ES-I3 (cell line): ENCODE measurements around the gene KCTD1.

Experiments used
- H3K36me3 ChIP-seq: 2 replicates; pipeline ENCODE4 v1.6.1; 2013; ENCODE audit warnings: mild to moderate bottlenecking, low read length, control low read depth, moderate library complexity; ENCODE audit not compliant: insufficient read depth
- H3K4me1 ChIP-seq: 2 replicates; pipeline ENCODE4 v1.6.1; 2013; ENCODE audit warnings: mild to moderate bottlenecking, control low read depth, low read length; ENCODE audit not compliant: insufficient read depth
- H3K9ac ChIP-seq: 2 replicates; pipeline ENCODE4 v1.6.1; 2013; ENCODE audit warnings: low read depth, mild to moderate bottlenecking, low read length, moderate library complexity
- H3K9me3 ChIP-seq: 2 replicates; pipeline ENCODE4 v1.6.1; 2013; ENCODE audit warnings: mild to moderate bottlenecking, low read length, moderate library complexity; ENCODE audit not compliant: control insufficient read depth, insufficient read depth

The KCTD1 gene

GRCh38 chr18:26471826-26472225, 76.5 kb downstream of the KCTD1 start:
- peaks cover 26% of the 10 kb centered on the region for H3K4me1 ChIP-seq
- H3K9me3 ChIP-seq, result no peaks in the 10 kb centered on the region
- no peak overlapping the region for H3K9ac ChIP-seq
- H3K36me3 ChIP-seq, result no peaks in the 10 kb centered on the region

DNA sequence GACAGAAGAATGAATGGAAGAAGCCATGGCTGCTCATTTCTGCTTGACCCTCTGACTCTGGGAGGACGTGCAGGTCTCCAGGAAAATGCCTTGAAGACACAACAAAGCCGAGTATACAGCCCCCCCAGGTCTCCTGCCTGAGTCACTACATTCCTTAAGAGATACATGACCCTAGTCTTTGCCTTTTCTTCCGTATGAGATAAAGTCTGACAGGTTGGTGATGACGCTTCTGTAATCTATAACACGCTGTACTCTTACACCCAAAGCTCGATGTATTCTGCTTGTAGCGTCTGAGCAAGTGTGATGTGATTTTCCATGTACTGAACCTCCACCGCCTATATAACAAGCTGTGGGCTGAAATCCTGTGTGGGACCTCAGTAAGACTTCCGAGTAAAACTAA, 77.3 kb downstream of the KCTD1 start:
- no peaks in the 10 kb centered on the region for H3K36me3 ChIP-seq
- H3K4me1 ChIP-seq, result peaks cover 22% of the 10 kb centered on the region
- no peak overlapping the region for H3K9ac ChIP-seq
- no peaks in the 10 kb centered on the region for H3K9me3 ChIP-seq

DNA sequence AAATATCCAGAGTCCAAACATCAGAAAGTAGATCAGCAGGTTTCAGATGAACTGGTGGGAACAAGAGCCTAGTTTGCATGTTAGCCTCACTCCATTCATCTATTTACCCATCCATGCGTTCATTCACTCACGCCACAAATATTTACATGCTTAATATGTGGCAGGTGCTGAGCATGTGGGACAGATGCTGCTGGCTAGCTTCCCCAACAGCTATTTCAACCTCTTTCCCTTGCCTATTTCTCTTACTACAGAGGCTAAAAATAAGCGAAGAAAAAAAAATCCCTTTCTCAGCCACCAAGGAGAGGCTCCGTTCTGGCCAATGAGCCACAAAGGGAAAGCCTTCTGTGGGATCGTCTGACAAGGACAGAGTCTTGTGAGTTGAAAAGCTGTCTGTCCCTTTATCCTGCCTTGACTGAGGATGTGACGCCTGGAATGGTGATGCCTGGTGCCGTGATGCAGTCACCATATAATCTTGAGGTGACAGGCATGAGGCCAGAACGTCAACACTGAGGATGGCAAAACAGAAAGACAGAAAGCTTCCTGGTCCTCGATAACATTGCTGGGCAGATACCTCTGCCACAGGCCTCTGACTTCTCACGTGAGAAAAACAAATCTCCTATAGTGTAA, 78.2 kb downstream of the KCTD1 start:
- no peaks in the 10 kb centered on the region for H3K9me3 ChIP-seq
- H3K9ac ChIP-seq, result no peak overlapping the region
- no peaks in the 10 kb centered on the region for H3K36me3 ChIP-seq
- peaks cover 22% of the 10 kb centered on the region for H3K4me1 ChIP-seq

DNA sequence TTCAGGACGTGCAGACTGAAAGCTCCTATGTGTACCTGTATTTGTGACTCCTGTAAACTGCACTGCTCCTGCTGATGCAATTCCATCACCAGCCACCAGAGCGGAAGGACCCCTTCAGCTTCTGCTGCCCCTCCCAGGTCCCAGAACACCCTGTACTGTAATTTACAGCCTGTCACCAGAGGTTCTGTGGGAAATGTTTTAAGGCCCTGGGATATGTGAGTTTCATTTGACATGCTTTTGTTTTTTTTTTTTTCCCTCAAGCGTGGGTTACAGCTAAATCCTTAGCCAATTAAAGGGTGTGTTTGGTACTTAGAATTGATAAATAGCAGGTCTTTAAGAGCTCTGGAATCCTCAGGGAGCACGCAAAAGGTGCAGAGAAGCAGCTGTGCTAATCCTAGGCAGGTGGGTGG, 79.4 kb downstream of the KCTD1 start:
- Histone ChIP-seq H3K9ac (no peak overlapping the region), H3K9me3 (no peaks in the 10 kb centered on the region), H3K36me3 (no peaks in the 10 kb centered on the region), H3K4me1 (peaks cover 27% of the 10 kb centered on the region)

DNA sequence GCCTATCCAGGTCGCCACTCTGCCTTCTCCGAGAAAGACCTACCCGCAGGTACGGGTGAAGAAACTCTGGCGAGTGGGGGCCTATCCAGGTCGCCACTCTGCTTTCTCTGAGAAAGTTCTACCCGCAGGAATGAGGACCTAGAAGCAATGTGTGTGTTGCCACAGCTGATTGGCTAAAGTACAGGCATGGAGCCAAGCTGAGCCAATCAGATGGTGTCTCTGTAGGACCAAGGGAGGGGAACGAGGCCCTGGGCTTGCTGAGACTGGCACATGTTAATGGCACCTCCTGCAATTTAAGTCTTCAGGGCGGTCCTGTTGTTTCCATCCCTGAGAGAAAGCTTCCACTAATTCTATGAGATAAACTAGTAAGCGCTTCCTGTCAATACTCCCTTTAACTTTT, 82.3 kb downstream of the KCTD1 start:
- Histone ChIP-seq H3K9me3 (no peaks in the 10 kb centered on the region), H3K4me1 (peaks cover 23% of the 10 kb centered on the region), H3K36me3 (no peaks in the 10 kb centered on the region), H3K9ac (no peak overlapping the region)

DNA sequence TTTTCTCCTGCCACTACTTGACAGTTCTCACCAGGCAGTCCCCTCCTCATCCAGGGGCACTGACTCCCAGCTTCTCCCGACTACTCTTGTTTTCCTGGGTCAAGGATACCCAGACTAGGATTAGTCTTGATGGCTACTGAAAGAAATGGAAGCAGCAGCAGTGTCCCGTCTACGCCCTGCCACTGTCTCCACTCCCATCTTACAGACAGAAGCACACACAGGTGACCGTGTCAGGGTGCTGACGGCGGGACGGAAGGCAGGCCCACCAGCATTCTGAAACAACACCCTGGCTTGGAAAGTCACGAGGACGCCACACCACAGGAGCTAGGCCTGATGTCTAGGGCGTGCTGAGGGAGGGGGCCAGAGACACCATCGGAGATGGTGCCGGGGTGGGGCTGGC, 82.9 kb downstream of the KCTD1 start:
- no peaks in the 10 kb centered on the region for H3K36me3 ChIP-seq
- peaks cover 18% of the 10 kb centered on the region for H3K4me1 ChIP-seq
- H3K9me3 ChIP-seq, result no peaks in the 10 kb centered on the region
- no peak overlapping the region for H3K9ac ChIP-seq

DNA sequence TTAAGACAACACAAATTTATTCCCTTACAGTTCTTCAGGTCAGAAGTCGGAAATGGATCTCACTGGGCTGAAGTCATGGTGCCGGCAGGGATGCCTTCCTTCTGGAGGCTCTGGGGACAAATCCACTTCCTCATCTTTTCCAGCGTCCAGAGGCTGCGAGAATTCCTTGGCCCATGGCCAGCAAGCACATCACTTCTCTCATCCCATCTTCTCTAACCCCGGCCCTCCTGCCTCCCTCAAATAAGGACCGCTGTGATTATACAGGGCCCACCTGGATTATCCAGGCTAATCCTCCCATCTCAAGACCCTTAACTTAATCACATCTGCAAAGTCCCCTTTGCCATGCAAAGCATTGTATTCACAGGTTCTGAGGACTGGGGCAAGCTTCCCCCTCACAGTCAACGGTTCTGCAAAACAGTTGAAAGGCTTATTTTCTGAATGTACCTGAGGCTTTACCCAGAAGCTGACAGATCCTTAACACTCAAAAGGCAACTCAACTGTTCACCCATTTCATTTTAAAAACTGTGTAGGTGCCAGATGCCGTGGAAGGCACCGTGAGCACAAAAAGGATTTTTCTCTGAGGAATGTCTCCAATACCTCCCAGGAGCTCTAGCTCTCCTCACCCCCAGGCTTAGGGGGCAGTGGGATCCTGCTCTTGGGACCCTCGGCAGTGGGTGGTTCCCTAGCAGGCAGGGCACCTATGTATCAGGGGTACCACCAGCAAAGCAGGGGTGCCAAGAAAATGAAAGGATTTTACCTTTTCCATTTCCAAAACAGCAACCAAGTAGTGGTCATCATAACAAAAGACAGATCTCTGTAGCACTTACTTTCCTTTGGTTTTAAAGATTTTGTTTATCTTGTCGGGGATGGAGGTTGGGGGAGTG, 84.0 kb downstream of the KCTD1 start:
- peaks cover 10% of the 10 kb centered on the region for H3K4me1 ChIP-seq
- H3K9ac ChIP-seq, result no peak overlapping the region
- no peaks in the 10 kb centered on the region for H3K36me3 ChIP-seq
- H3K9me3 ChIP-seq, result no peaks in the 10 kb centered on the region

DNA sequence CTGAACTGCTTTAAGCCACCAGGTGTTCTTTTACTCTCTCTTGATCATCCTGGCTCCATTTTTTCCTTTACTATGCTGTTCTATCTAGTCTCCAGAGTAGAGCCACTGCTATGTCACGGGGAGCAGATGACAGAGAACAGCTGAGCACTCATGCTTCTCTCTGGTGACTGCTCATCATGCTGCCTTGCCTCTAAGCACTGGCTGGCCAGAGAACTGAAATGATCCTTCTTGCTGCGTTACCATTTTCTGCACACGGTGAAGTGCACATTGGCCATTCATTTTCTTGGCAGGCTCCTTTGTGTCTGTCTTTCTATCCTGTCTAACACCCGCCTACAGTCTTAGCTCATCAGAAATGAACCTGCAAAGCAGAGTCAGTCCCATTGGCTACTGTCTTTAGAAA, 86.0 kb downstream of the KCTD1 start:
- H3K9me3 ChIP-seq, result no peaks in the 10 kb centered on the region
- H3K9ac ChIP-seq, result no peak overlapping the region
- no peaks in the 10 kb centered on the region for H3K36me3 ChIP-seq
- H3K4me1 ChIP-seq, result peaks cover 9% of the 10 kb centered on the region

- H3K4me1 ChIP-seq, result peaks cover 14% of the 10 kb centered on the region
- no peaks in the 10 kb centered on the region for H3K9me3 ChIP-seq
- H3K36me3 ChIP-seq, result no peaks in the 10 kb centered on the region
- no peak overlapping the region for H3K9ac ChIP-seq
These were observed 86.9 kb downstream of the KCTD1 start for GRCh38 chr18:26461405-26461804.

DNA sequence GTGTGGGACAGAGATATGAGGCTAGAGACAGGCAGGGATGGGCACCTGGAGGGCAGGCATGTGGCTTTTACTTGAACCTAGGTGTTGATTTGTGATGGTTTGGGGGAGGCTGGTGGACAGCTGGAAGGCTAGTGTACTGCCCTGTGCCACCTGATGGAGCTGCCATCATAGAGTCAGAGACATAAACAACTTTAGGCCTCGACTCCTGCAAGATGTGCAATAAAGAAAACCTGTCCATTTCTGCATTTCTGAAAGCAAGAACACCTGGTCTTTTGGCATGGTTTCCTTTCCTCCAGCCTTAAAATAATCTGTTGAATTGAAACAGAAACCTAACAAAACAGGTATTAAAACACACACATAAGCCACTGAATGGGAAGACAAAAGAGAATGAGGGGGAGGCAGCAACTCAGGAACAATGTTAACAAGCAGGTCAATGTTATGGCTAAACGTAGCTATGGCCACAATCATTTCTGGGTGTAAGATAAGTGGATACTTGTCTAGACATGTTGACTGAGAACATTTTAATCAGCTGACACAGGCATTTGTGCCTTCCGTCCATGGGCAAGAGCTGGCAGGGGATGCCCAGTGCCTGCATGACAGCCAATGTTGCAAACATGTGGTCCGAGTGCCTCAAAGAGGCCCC, 87.8 kb downstream of the KCTD1 start:
- no peak overlapping the region for H3K9ac ChIP-seq

GRCh38 chr18:26459884-26460283, 88.5 kb downstream of the KCTD1 start:
- H3K4me1 ChIP-seq, result peaks cover 15% of the 10 kb centered on the region
- H3K9ac ChIP-seq, result no peak overlapping the region
- peaks cover 2% of the 10 kb centered on the region; the same call in 1 of the 2 replicates for H3K36me3 ChIP-seq
- no peaks in the 10 kb centered on the region for H3K9me3 ChIP-seq

More for the DNA sequence above, 87.8 kb downstream of the KCTD1 start:
- no peaks in the 10 kb centered on the region for H3K9me3 ChIP-seq
- H3K36me3 ChIP-seq, result no peaks in the 10 kb centered on the region
- peaks cover 14% of the 10 kb centered on the region for H3K4me1 ChIP-seq

GRCh38 chr18:26459340-26459739, 89.0 kb downstream of the KCTD1 start:
- Histone ChIP-seq H3K4me1 (peaks cover 16% of the 10 kb centered on the region), H3K9ac (no peak overlapping the region), H3K36me3 (peaks cover 2% of the 10 kb centered on the region; the same call in 1 of the 2 replicates), H3K9me3 (no peaks in the 10 kb centered on the region)

DNA sequence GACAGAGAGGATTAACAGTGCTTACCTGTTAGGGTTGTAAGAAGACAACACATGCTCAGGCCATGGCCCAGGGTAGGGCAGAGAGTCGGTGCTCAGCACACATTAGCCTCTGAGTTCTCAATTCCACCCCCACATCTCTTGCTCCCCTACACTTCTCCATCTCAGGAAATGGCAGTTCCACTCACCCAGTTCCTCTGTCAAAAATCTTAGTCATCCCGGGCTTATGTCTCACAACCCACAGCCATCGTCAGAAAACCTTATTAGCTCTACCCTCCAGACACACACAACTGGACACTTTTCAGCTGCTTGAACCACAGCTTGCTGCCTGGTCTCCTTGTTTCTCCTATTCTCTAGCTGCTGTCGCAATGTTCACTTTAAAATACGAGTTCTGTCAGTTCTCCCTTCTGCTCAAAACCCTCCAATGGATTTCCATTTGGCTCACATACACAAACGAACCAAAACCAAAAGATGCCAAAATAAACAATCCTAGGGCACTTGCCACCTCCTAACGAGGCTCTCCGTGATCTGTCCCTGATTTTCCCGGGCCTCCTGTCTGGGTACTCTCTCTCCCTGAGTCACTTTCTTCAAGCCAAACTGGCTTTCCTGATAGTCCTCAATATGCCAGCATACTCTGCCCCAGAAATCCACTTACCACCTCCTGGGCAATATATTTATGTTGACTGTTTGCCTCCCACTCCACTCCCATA, 89.7 kb downstream of the KCTD1 start:
- Histone ChIP-seq H3K9me3 (no peaks in the 10 kb centered on the region), H3K4me1 (peaks cover 21% of the 10 kb centered on the region), H3K9ac (no peak overlapping the region), H3K36me3 (peaks cover 2% of the 10 kb centered on the region; the same call in 1 of the 2 replicates)

DNA sequence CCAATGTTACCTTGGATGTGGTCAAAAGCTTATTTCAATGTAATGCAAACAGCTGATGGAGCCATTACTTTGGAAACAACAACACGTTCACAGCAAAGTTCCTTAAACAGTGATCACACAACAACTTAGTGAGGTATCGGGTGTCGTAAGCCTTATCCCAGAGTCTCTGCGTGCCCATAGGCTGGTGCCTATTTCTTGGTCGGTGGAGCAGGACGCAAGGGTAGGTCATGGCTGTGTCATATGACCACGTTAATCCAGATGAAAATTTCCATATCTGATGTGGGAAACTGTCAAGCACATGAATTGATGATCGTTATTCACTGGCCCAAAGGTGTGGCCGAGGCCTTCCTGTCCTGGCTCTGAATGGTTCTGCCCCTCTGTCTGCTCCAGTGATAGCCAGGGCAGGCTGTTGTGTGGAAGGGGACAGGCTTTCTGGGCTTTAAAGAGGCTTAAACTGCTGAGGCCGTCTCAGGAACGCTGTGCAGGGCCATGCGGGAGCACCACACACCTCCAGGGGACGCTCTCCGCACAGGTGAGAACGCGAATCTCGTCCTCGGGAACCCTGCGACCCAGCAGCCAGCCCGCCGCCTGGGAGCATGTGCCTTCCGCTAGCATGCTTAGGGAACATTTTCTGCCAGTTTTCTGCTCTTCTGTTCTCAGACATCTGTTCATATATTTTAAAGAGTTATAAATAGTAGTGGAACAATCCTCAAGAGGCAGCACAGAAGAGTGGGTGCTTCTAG, 90.6 kb downstream of the KCTD1 start:
- Histone ChIP-seq H3K4me1 (peaks cover 22% of the 10 kb centered on the region), H3K9me3 (no peaks in the 10 kb centered on the region), H3K36me3 (peaks cover 2% of the 10 kb centered on the region; the same call in 1 of the 2 replicates)

More for the DNA sequence above, 90.6 kb downstream of the KCTD1 start:
- no peak overlapping the region for H3K9ac ChIP-seq
